Measurements from ENCODE around the gene HOXA3.

HOXA3 gene

DNA sequence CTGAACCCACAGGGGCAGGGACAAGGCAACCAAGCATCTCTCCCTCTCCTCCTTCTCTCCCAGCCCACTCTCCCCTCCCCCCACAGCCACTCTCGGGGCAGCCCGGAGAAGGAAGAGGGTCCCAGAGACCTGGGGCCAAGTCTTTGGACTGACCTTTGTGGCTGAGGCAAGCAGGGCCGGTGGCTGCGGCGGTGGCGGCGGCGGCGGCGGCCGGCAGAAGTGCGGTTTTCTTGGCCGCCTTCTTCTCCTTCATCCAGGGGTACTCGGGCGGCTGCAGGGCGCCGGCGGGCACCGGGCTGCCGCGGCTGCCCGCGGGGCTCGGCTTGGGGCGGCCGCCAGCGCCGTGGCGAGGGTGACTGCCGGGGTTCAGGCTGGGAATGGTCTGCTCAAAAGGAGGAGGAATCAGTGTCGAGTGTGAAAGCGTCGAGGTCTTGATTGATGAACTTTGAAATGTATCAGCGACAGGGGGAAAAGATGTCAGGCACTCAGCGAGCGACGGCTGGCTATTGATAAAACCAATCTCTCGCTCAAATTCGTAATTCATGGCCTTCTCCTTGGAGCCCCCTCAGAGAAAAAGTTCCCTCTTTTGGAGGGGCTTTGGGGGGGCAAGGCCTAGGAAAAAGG, 50.3 kb downstream of the HOXA3 start:
- TF ChIP-seq, protein P1, sequence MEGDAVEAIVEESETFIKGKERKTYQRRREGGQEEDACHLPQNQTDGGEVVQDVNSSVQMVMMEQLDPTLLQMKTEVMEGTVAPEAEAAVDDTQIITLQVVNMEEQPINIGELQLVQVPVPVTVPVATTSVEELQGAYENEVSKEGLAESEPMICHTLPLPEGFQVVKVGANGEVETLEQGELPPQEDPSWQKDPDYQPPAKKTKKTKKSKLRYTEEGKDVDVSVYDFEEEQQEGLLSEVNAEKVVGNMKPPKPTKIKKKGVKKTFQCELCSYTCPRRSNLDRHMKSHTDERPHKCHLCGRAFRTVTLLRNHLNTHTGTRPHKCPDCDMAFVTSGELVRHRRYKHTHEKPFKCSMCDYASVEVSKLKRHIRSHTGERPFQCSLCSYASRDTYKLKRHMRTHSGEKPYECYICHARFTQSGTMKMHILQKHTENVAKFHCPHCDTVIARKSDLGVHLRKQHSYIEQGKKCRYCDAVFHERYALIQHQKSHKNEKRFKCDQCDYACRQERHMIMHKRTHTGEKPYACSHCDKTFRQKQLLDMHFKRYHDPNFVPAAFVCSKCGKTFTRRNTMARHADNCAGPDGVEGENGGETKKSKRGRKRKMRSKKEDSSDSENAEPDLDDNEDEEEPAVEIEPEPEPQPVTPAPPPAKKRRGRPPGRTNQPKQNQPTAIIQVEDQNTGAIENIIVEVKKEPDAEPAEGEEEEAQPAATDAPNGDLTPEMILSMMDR (IDR thresholded peaks at IDR 0.05; ENCODE audit: extremely low read depth, insufficient read depth, missing control alignments) = no peak
- in situ Hi-C loops (cut with MboI; ENCODE audit: low pct_unique_long_range_greater_than_20kb, low sequenced_read_pairs, unreplicated experiment) = no loop called here
- DNase-seq (ENCODE audit: low spot score) = no peak

GRCh38 chr7:27101171-27101956, 51.0 kb downstream of the HOXA3 start:
- no peak for DNase-seq (ENCODE audit: low spot score)
- in situ Hi-C loops (cut with MboI; ENCODE audit: low pct_unique_long_range_greater_than_20kb, low sequenced_read_pairs, unreplicated experiment) = no loop called here
- TF ChIP-seq, protein P1 (IDR thresholded peaks at IDR 0.05; ENCODE audit: extremely low read depth, insufficient read depth, missing control alignments) = no peak

DNA sequence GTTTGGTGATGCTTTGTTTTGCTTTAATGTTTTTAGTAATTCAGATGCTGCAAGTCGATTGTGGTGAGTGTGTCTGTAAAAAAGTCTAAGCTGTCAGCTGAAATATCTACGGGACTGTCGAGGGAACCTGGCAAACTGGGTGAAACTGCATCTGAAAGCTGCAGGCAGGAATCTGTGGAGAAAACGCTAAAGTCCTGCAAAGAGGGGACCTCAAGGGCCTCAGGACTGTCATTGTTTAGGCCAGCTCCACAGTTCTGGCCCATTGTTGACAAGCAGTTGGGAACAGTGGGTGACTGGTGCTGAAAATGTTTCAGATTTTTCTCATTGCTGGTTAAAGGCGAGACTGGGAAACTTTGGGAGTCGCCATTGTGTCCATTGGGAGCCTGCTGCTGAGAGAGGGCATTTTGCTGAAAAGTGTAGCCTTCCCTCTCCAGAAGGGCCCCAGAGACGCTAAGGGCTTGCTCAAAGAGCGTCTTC, 51.7 kb downstream of the HOXA3 start:
- in situ Hi-C loops (cut with MboI; ENCODE audit: low pct_unique_long_range_greater_than_20kb, low sequenced_read_pairs, unreplicated experiment) = no loop called here
- DNase-seq (ENCODE audit: low spot score) = no peak
- TF ChIP-seq, protein P1 (IDR thresholded peaks at IDR 0.05; ENCODE audit: extremely low read depth, insufficient read depth, missing control alignments) = no peak

- in situ Hi-C loops (cut with MboI; ENCODE audit: low pct_unique_long_range_greater_than_20kb, low sequenced_read_pairs, unreplicated experiment) = no loop called here
- TF ChIP-seq, protein P1 (IDR thresholded peaks at IDR 0.05; ENCODE audit: extremely low read depth, insufficient read depth, missing control alignments) = no peak
- no peak for DNase-seq (ENCODE audit: low spot score)
These were observed 52.7 kb downstream of the HOXA3 start for GRCh38 chr7:27099453-27100370.

- DNase-seq (ENCODE audit: low spot score) = no peak
- TF ChIP-seq, protein P1 (IDR thresholded peaks at IDR 0.05; ENCODE audit: extremely low read depth, insufficient read depth, missing control alignments) = no peak
- in situ Hi-C loops (cut with MboI; ENCODE audit: low pct_unique_long_range_greater_than_20kb, low sequenced_read_pairs, unreplicated experiment) = no loop called here
These were observed 53.6 kb downstream of the HOXA3 start for GRCh38 chr7:27098578-27099451.
